ENCODE data around the gene LMAN1L. TPM values are rescaled to one million over a fixed set of nuclear protein-coding genes. Genes with fewer than 3 reads are reported as not detected.

LMAN1L gene
- total RNA-seq, 2 experiments from 2014 or later: not detected

- H3K27ac Mint-ChIP-seq: peak overlapping the region; percentile 95
- ATAC-seq (no peak), DNase-seq (no peak)
- peak overlapping the region; percentile 94 for H3K4me3 Mint-ChIP-seq
- H3K27me3 Mint-ChIP-seq: no peaks in the 10 kb centered on the region
- CTCF ChIA-PET: interaction anchor here (0.9 to 6.0 kb wide), 18 partner anchors 8 to 237 kb away, joined by 3 to 67 read pairs (median 8); partner anchors contain the start of genes MPI and ULK3
- no peaks in the 10 kb centered on the region for H3K9me3 Mint-ChIP-seq (ENCODE audit: low read depth)
- peaks cover 52% of the 10 kb centered on the region for H3K36me3 Mint-ChIP-seq
- H3K4me1 Mint-ChIP-seq: peaks cover 79% of the 10 kb centered on the region
Measured at GRCh38 chr15:74869372-74869725, 56.7 kb downstream of the LMAN1L start.

DNA sequence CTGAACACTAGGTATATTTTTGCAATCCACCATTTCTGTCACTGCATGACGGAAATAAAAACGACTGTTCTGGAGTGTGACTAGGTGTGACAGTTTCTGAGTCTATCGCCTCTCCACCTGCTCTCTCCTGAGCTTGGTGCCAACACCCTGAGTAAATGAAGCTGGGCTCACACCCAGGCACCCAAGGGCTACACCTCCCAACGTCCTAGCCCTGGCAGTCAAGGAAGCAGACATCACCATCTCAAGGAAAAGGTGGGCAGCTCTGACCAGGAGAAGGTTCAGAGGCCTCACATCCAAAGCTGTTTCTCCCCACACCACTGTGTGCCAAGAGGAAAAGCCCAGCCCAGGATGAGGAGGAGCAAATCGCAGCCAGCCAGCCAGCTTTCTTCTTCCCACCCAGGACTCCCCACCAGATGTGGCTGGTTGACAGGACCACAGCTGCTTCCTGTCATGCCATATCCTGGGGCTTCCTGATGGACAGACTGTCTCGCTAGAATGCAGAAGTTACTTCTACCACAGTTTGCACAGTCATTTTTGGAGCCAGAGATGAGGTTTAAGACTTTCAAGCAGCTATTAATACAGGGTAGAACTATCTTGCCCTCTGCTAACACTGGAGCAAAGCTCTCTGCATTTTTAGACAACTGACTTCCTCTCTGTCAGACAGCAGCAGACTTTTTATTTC, 57.2 kb downstream of the LMAN1L start:
- peaks cover 48% of the 10 kb centered on the region for H3K36me3 Mint-ChIP-seq
- CTCF ChIA-PET: interaction anchor here (0.7 to 6.0 kb wide), 22 partner anchors 9 to 238 kb away, joined by 3 to 67 read pairs (median 5); partner anchors contain the start of genes MPI and ULK3
- DNase-seq: peak; percentile 90
- H3K4me1 Mint-ChIP-seq: peaks cover 76% of the 10 kb centered on the region
- H3K27ac Mint-ChIP-seq: peak overlapping the region; percentile 95
- no peaks in the 10 kb centered on the region for H3K27me3 Mint-ChIP-seq
- H3K4me3 Mint-ChIP-seq: peak overlapping the region; percentile 94
- no peaks in the 10 kb centered on the region for H3K9me3 Mint-ChIP-seq (ENCODE audit: low read depth)
- peak; percentile 47 for ATAC-seq

- no peak for ATAC-seq
- Mint-ChIP-seq H3K9me3 (ENCODE audit: low read depth) (no peaks in the 10 kb centered on the region), H3K27ac (peak overlapping the region; percentile 95), H3K27me3 (no peaks in the 10 kb centered on the region), H3K36me3 (peaks cover 45% of the 10 kb centered on the region), H3K4me3 (peak overlapping the region; percentile 94), H3K4me1 (peaks cover 72% of the 10 kb centered on the region)
- no peak for DNase-seq
- CTCF ChIA-PET: interaction anchor here (0.7 to 6.0 kb wide), 20 partner anchors 12 to 239 kb away, joined by 3 to 67 read pairs (median 6); partner anchors contain the start of genes MPI and ULK3
Measured at GRCh38 chr15:74870436-74871215, 58.0 kb downstream of the LMAN1L start.

DNA sequence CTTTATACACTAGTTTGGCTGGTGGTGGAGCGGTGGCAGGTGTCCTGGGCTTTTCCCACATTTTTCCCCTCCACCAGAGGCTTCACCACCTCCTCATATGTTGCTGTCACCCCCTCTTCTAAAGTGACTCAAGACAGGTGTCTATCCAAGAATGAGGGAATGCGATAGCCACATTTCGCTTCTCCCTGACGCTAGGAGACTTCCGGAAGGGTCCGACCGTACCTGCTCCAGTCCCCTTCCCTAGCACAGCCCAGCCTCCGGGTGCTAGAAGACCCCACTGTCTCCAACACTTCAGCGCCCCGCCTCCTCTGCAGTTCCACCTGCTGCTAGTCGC, 60.0 kb downstream of the LMAN1L start:
- Mint-ChIP-seq H3K4me1 (peaks cover 51% of the 10 kb centered on the region), H3K9me3 (ENCODE audit: low read depth) (no peaks in the 10 kb centered on the region), H3K4me3 (peak overlapping the region; percentile 94)

GRCh38 chr15:74873036-74873755, 60.6 kb downstream of the LMAN1L start, which contains the start of gene SCAMP2:
TSS of gene SCAMP2 (minus strand) at chr15:74873365. CDS start at chr15:74873255, 110 bp downstream.
- Mint-ChIP-seq H3K4me3 (peak within 1 kb of the TSS; percentile 94), H3K9me3 (ENCODE audit: low read depth) (no peaks in the 10 kb centered on the region), H3K27me3 (no peaks in the 10 kb centered on the region), H3K4me1 (peaks cover 46% of the 10 kb centered on the region), H3K36me3 (peaks cover 25% of the 10 kb centered on the region), H3K27ac (peak within 1 kb of the TSS; percentile 94)
- ATAC-seq: peak; percentile 93
- DNase-seq: peak; percentile 97
- CTCF ChIA-PET: interaction anchor here (0.6 to 6.0 kb wide), 6 partner anchors 21 to 105 kb away, joined by 3 to 67 read pairs (median 3); no protein-coding TSS in a partner anchor

More for the DNA sequence above, 60.0 kb downstream of the LMAN1L start:
- H3K36me3 Mint-ChIP-seq: peaks cover 30% of the 10 kb centered on the region
- H3K27ac Mint-ChIP-seq: peak overlapping the region; percentile 94
- DNase-seq (no peak), ATAC-seq (no peak)
- CTCF ChIA-PET: interaction anchor here (6.0 kb wide), 1 partner anchor 28 kb away, joined by 67 read pairs; no protein-coding TSS in a partner anchor
- no peaks in the 10 kb centered on the region for H3K27me3 Mint-ChIP-seq

- Mint-ChIP-seq H3K27ac (peak overlapping the region; percentile 92), H3K36me3 (peaks cover 21% of the 10 kb centered on the region), H3K27me3 (no peaks in the 10 kb centered on the region), H3K4me3 (peak overlapping the region; percentile 94), H3K9me3 (ENCODE audit: low read depth) (no peaks in the 10 kb centered on the region), H3K4me1 (peaks cover 39% of the 10 kb centered on the region)
- ATAC-seq (no peak), DNase-seq (peak; percentile 50)
- CTCF ChIA-PET: interaction anchor here (0.7 to 6.0 kb wide), 5 partner anchors 26 to 105 kb away, joined by 3 to 67 read pairs (median 3); no protein-coding TSS in a partner anchor
Measured at GRCh38 chr15:74873756-74874424, 61.3 kb downstream of the LMAN1L start.

Small RNA genes within 50 kb of the gene (microRNA-seq; reads per million reads assigned to microRNA genes)
- gene MIR4513: not detected
- gene MIR6882: 1.7 reads per million

Other genes with a start within 250 kb of the LMAN1L start
- 100 to 1,000 TPM; 120 to 140 TPM for gene CLK3, start 197.0 kb upstream of the LMAN1L start, total RNA-seq
- 10 to 100 TPM; 41.8 to 47.7 TPM for gene EDC3, start 116.8 kb upstream of the LMAN1L start, total RNA-seq
- gene CYP1A1, start 87.3 kb upstream of the LMAN1L start, total RNA-seq: 1 to 10 TPM; 1.2 to 2.8 TPM
- not detected for gene CYP1A2, start 64.0 kb upstream of the LMAN1L start, total RNA-seq
- gene CSK, start 30.8 kb upstream of the LMAN1L start, total RNA-seq: 100 to 1,000 TPM; 349 to 369 TPM
- under 1 TPM in 1 of 2 experiments, not detected in 1; 0.35 TPM for gene CPLX3, start 13.8 kb downstream of the LMAN1L start, total RNA-seq
- gene ULK3, start 30.3 kb downstream of the LMAN1L start, total RNA-seq: 10 to 100 TPM; 48.5 to 58.6 TPM
- gene SCAMP2, start 60.5 kb downstream of the LMAN1L start, total RNA-seq: 100 to 1,000 TPM; 108 to 115 TPM
- 10 to 100 TPM; 52.8 to 59.0 TPM for gene MPI, start 77.2 kb downstream of the LMAN1L start, total RNA-seq
- 100 to 1,000 TPM in 1 of 2 experiments, 10 to 100 TPM in 1; 95.2 to 119 TPM for gene FAM219B, start 94.0 kb downstream of the LMAN1L start, total RNA-seq
- gene COX5A, start 125.2 kb downstream of the LMAN1L start, total RNA-seq: 100 to 1,000 TPM; 322 to 326 TPM
- 1 to 10 TPM; 6.8 to 7.5 TPM for gene RPP25, start 143.9 kb downstream of the LMAN1L start, total RNA-seq
- gene SCAMP5, start 182.7 kb downstream of the LMAN1L start, total RNA-seq: under 1 TPM; 0.61 to 0.94 TPM
- 10 to 100 TPM; 36.3 to 36.7 TPM for gene PPCDC, start 210.8 kb downstream of the LMAN1L start, total RNA-seq

All from activated CD8-positive, alpha-beta memory T cell treated with anti-CD3 and anti-CD28 coated beads, Interleukin-2, amount 10 ng/mL, durations not matched to agents 7 days and 5 days (primary cell).